Lung (tissue), 12 donors: ENCODE measurements around the gene CFAP298. TPM values are rescaled to one million over a fixed set of nuclear protein-coding genes. Genes with fewer than 3 reads are reported as not detected.
"Not testable (repeated sequence)": the region's sequence is repeated elsewhere in the genome, so short reads cannot be mapped to it uniquely, and the experiment has no call there.

ENCODE experiments used
- ATAC-seq: fragments of 200-7000 bp; cut with Tn5 transposase; one replicate; pipeline ENCODE4 v1.9.1; 2020; ENCODE audit warnings: moderate number of reproducible peaks; ENCODE audit not compliant: insufficient read depth, low FRiP score
- DNase-seq, 3 donors: peaks; one replicate each; pipeline ENCODE4 v3.0.0-alpha.2; 2013 to 2017
- H3K27ac ChIP-seq, 2 donors: one replicate each; pipeline ENCODE4 v1.5.1; 2013; ENCODE audit warnings: mild to moderate bottlenecking in 2 of 2, moderate library complexity in 2 of 2, control low read depth in 1 of 2, inconsistent platforms in 1 of 2, low read depth in 1 of 2, low read length in 1 of 2
- H3K27me3 ChIP-seq, 3 donors: one replicate each; pipeline ENCODE4 v1.5.1; 2013; ENCODE audit warnings: low read length in 2 of 3; ENCODE audit not compliant: control insufficient read depth in 3 of 3, insufficient read depth in 3 of 3
- H3K36me3 ChIP-seq, 4 donors: one replicate each; pipeline ENCODE4 v1.5.1; 2013; ENCODE audit warnings: low read length in 4 of 4, mild to moderate bottlenecking in 1 of 4, moderate library complexity in 1 of 4; ENCODE audit not compliant: control insufficient read depth in 4 of 4, insufficient read depth in 4 of 4
- H3K4me1 ChIP-seq, 5 donors: one replicate each; pipeline ENCODE4 v1.5.1; 2013; ENCODE audit warnings: low read length in 5 of 5, mild to moderate bottlenecking in 2 of 5, moderate library complexity in 1 of 5; ENCODE audit not compliant: control insufficient read depth in 5 of 5, insufficient read depth in 5 of 5
- H3K4me3 ChIP-seq: one replicate; pipeline ENCODE4 v1.5.1; 2013; ENCODE audit warnings: mild to moderate bottlenecking, control low read depth, moderate library complexity
- H3K9ac ChIP-seq, 2 donors: one replicate each; pipeline ENCODE4 v1.5.1; 2013; ENCODE audit warnings: low read length in 2 of 2, control low read depth in 1 of 2; ENCODE audit not compliant: insufficient read depth in 1 of 2
- H3K9me3 ChIP-seq, 4 donors: one replicate each; pipeline ENCODE4 v1.5.1; 2013; ENCODE audit warnings: low read length in 3 of 4, mild to moderate bottlenecking in 1 of 4, moderate library complexity in 1 of 4; ENCODE audit not compliant: control insufficient read depth in 4 of 4, insufficient read depth in 3 of 4
- WGBS, 2 donors: extraction: QIAGEN DNeasy Blood & Tissue Kit; methylation state at CpG; one replicate each; pipeline ENCODE4 v1.1.7; 2013; 5-methylcytosine and 5-hydroxymethylcytosine counted together
- polyA plus RNA-seq, 2 donors: library from polyadenylated mRNA; stranded (reverse); fragments of 200-250 nt; gene quantifications; one replicate each; pipeline ENCODE4 v1.2.1, GENCODE V29; 2013
- total RNA-seq, 2 donors: library from RNA; depleted of rRNA in 1 of 2; stranded (reverse); fragments of >200 nt in 1 of 2; gene quantifications; one replicate each; pipeline ENCODE4 v1.2.1, GENCODE V29; 2014 to 2021
- TF ChIP-seq, protein P1 (sequence below): IDR thresholded peaks from 2 replicates; pipeline ENCODE4 v1.5.1; 2012; ENCODE audit warnings: mild to moderate bottlenecking; ENCODE audit errors: control extremely low read depth, extremely low read depth
- donor health status: control.
- donor health status: control.
- donor health status: Bipolar disorder and iron deficiency.
- donor health status: healthy.
- donor health status: DM: yes; HTN: yes; CAD: no.

The CFAP298 gene
- total and polyA plus RNA-seq, 4 donors: 27.6 to 61.2 (median 50.5) TPM

DNA sequence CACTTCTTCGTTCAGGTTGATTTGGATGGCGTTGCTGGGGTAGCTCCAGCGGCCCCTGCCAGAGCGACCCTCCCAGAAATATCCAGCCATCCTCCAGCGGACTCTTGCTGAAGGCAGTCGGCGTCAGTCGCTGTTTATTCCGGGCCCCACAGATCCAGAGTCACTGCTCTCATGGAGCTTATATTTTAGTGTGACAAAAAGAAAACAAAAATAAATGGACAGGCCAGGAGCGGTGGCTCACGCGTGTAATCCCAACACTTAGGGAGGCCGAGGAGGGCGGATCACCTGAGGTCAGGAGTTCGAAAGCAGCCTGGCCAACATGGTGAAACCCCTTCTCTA, 791 bp upstream of the CFAP298 start:
- no peak for DNase-seq
- H3K27me3 ChIP-seq: no peaks in the 10 kb centered on the region
- 3 to 5% methylated on average over 15 of the region's 15 CpGs for WGBS, 2 donors
- H3K4me3 ChIP-seq: peak overlapping the region; percentile 84
- H3K9me3 ChIP-seq: no peaks in the 10 kb centered on the region
- ATAC-seq: peak; percentile 3
- peak overlapping the region; percentile 91 to 96 for H3K27ac ChIP-seq
- peaks cover 0 to 10% (median under 1%) of the 10 kb centered on the region in 4 donors for H3K36me3 ChIP-seq
- peaks cover 0 to 11% (median 4%) of the 10 kb centered on the region in 5 donors for H3K4me1 ChIP-seq
- peak overlapping the region; percentile 78 to 88 for H3K9ac ChIP-seq
- TF ChIP-seq, protein P1, sequence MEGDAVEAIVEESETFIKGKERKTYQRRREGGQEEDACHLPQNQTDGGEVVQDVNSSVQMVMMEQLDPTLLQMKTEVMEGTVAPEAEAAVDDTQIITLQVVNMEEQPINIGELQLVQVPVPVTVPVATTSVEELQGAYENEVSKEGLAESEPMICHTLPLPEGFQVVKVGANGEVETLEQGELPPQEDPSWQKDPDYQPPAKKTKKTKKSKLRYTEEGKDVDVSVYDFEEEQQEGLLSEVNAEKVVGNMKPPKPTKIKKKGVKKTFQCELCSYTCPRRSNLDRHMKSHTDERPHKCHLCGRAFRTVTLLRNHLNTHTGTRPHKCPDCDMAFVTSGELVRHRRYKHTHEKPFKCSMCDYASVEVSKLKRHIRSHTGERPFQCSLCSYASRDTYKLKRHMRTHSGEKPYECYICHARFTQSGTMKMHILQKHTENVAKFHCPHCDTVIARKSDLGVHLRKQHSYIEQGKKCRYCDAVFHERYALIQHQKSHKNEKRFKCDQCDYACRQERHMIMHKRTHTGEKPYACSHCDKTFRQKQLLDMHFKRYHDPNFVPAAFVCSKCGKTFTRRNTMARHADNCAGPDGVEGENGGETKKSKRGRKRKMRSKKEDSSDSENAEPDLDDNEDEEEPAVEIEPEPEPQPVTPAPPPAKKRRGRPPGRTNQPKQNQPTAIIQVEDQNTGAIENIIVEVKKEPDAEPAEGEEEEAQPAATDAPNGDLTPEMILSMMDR: no peak

DNA sequence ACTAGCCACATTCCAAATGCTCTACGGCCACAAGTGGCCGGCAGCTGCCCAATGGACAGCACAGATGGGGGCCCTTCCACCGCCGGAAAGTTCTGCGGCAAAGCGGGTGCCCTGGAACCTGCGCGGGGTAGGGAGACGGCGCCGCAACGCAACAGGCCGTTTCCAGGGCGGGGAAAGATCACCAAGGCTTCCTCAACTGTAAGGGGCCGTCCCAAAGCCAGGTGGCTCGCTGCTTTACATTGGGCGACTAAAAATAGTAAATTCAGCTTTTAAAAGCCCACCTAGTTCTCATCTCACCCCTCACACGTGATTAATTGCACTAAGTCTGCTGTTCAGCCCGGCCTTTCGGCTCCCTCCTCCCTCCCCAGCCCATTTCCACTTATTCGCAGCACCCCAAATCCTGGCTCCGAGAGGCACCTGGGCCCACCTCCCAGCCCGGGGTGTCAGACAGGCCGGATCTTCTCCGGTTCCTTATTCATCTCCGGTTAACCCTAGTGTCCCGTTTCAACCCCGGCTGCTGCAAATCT, 643 bp downstream of the CFAP298 start:
- Histone ChIP-seq H3K4me1 (peaks cover 0 to 11% (median 4%) of the 10 kb centered on the region in 5 donors), H3K27me3 (no peaks in the 10 kb centered on the region), H3K27ac (peak overlapping the region; percentile 91 to 96), H3K4me3 (peak overlapping the region; percentile 84), H3K9ac (peak overlapping the region; percentile 71 to 78), H3K36me3 (peaks cover 0 to 18% (median 4%) of the 10 kb centered on the region in 4 donors), H3K9me3 (no peaks in the 10 kb centered on the region)
- TF ChIP-seq, protein P1: no peak
- ATAC-seq (peak; percentile 4), DNase-seq (peak; percentile 8 to 15 (median 9))
- 0 to 1% methylated on average over 28 of the region's 28 CpGs for WGBS, 2 donors

DNA sequence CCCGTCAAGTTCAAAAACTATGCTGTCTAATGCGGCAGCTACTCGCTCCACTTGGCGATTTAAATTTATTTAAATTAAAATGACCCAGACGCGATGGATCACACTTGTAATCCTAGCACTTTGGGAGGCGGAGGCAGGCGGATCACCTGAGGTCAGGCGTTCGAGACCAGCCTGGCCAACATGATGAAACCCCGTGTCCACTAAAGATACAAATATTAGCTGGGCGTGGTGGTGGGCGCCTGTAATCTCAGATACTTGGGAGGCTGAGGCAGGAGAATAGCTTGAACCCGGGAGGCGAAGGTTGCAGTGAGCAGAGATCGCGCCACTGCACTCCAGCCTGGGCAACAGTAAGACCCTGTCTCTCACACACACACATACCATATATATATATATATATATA, 1.2 kb downstream of the CFAP298 start:
- 73 to 79% methylated on average over 17 of the region's 17 CpGs for WGBS, 2 donors
- DNase-seq, ATAC-seq, H3K27ac ChIP-seq, H3K9me3 ChIP-seq, H3K4me3 ChIP-seq, H3K9ac ChIP-seq, H3K27me3 ChIP-seq: not testable (repeated sequence)
- Histone ChIP-seq H3K36me3 (peaks cover 0 to 24% (median 6%) of the 10 kb centered on the region in 4 donors), H3K4me1 (peaks cover 0 to 11% (median 4%) of the 10 kb centered on the region in 5 donors)

DNA sequence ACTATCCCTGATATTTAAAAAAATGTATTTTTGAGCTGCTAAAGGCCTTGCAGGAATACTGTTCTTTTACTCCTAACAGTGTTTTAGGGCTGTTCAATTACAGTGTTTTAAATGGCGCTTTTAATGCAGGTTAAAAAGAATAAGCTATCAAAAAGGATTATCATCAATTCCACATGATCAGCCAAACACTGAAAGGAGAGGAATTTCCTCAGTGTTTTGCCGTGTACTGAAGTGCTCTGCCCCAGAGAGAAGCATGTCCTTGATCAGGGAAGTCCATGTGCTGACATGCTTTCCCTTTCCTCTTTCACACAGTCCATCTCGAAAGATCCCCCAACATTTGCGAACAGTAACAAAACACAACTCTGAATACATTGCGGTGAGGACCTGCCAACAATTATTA, 3.3 kb downstream of the CFAP298 start:
- peaks cover 0 to 11% (median 4%) of the 10 kb centered on the region in 5 donors for H3K4me1 ChIP-seq
- H3K27me3 ChIP-seq: no peaks in the 10 kb centered on the region
- H3K4me3 ChIP-seq: no peak overlapping the region
- no peak for DNase-seq
- WGBS, 2 donors: 94 to 95% methylated on average over 5 of the region's 5 CpGs
- H3K27ac ChIP-seq: no peak overlapping the region
- no peaks in the 10 kb centered on the region for H3K9me3 ChIP-seq
- no peak for ATAC-seq
- TF ChIP-seq, protein P1: no peak
- no peak overlapping the region for H3K9ac ChIP-seq
- peaks cover 4 to 36% (median 18%) of the 10 kb centered on the region in 4 donors for H3K36me3 ChIP-seq
